ENCODE measurements around the gene USP5. TPM values are rescaled to one million over a fixed set of nuclear protein-coding genes. Genes with fewer than 3 reads are reported as not detected.

USP5 gene
- total RNA-seq, 2 donors from 2014 or later, result 54.3 to 62.7 TPM

GRCh38 chr12:6825398-6826124, 26.4 kb upstream of the USP5 start:
- H3K4me3 ChIP-seq, result peak overlapping the region; percentile 54
- no peak overlapping the region for H3K27ac ChIP-seq
- H3K27me3 ChIP-seq (replicated peaks; ENCODE audit: insufficient read depth), result peaks cover 10% of the 10 kb centered on the region
- ATAC-seq (ENCODE audit: insufficient number of reproducible peaks, low FRiP score, low read depth) (no peak), DNase-seq (ENCODE audit: low spot score) (peak; percentile 47)
- peaks cover 12 to 50% of the 10 kb centered on the region in 2 donors for H3K4me1 ChIP-seq (ENCODE audit: control insufficient read depth in 1 of 2, low read depth in 2 of 2)
- TF ChIP-seq CTCF (IDR thresholded peaks at IDR 0.05), result peak; percentile 93
- no peaks in the 10 kb centered on the region for H3K36me3 ChIP-seq
- no peaks in the 10 kb centered on the region for H3K9me3 ChIP-seq

- no peak for DNase-seq (ENCODE audit: low spot score)
- Histone ChIP-seq H3K27ac (no peak overlapping the region), H3K4me3 (no peak overlapping the region), H3K4me1 (ENCODE audit: control insufficient read depth in 1 of 2, low read depth in 2 of 2) (peaks cover 12 to 46% of the 10 kb centered on the region in 2 donors), H3K36me3 (peaks cover 4% of the 10 kb centered on the region), H3K27me3 (replicated peaks; ENCODE audit: insufficient read depth) (peaks cover 10% of the 10 kb centered on the region), H3K9me3 (no peaks in the 10 kb centered on the region)
- TF ChIP-seq CTCF (IDR thresholded peaks at IDR 0.05), result no peak
- ATAC-seq (ENCODE audit: insufficient number of reproducible peaks, low FRiP score, low read depth), result no peak
These were observed 25.7 kb upstream of the USP5 start for GRCh38 chr12:6826125-6826733.

GRCh38 chr12:6826734-6827436, 25.1 kb upstream of the USP5 start:
- H3K4me1 ChIP-seq (ENCODE audit: control insufficient read depth in 1 of 2, low read depth in 2 of 2), result peaks cover 11 to 40% of the 10 kb centered on the region in 2 donors
- peak overlapping the region; percentile 27 to 43 for H3K27ac ChIP-seq
- DNase-seq (ENCODE audit: low spot score) (no peak), ATAC-seq (ENCODE audit: insufficient number of reproducible peaks, low FRiP score, low read depth) (no peak)
- H3K9me3 ChIP-seq, result no peaks in the 10 kb centered on the region
- peaks cover 10% of the 10 kb centered on the region for H3K27me3 ChIP-seq (replicated peaks; ENCODE audit: insufficient read depth)
- peaks cover 9% of the 10 kb centered on the region for H3K36me3 ChIP-seq
- peak overlapping the region; percentile 55 for H3K4me3 ChIP-seq
- TF ChIP-seq CTCF (IDR thresholded peaks at IDR 0.05), result no peak

GRCh38 chr12:6827437-6827911, 24.5 kb upstream of the USP5 start:
- H3K27ac ChIP-seq, result peak overlapping the region; percentile 27 to 43
- TF ChIP-seq CTCF (IDR thresholded peaks at IDR 0.05), result no peak
- DNase-seq (ENCODE audit: low spot score) (peak; percentile 63), ATAC-seq (ENCODE audit: insufficient number of reproducible peaks, low FRiP score, low read depth) (no peak)
- H3K4me3 ChIP-seq, result peak overlapping the region; percentile 55
- H3K4me1 ChIP-seq (ENCODE audit: control insufficient read depth in 1 of 2, low read depth in 2 of 2), result peaks cover 7 to 34% of the 10 kb centered on the region in 2 donors
- peaks cover 10% of the 10 kb centered on the region for H3K27me3 ChIP-seq (replicated peaks; ENCODE audit: insufficient read depth)
- no peaks in the 10 kb centered on the region for H3K9me3 ChIP-seq
- peaks cover 9% of the 10 kb centered on the region for H3K36me3 ChIP-seq
